ENCODE results near the gene DEPDC5. TPM values are rescaled to one million over a fixed set of nuclear protein-coding genes. Genes with fewer than 3 reads are reported as not detected.
A peak's percentile ranks its signal among the peaks of the same experiment; 100 is the strongest.

Gene DEPDC5
- total RNA-seq, 2 donors from 2014 or later = 31.9 to 43.2 TPM

DNA sequence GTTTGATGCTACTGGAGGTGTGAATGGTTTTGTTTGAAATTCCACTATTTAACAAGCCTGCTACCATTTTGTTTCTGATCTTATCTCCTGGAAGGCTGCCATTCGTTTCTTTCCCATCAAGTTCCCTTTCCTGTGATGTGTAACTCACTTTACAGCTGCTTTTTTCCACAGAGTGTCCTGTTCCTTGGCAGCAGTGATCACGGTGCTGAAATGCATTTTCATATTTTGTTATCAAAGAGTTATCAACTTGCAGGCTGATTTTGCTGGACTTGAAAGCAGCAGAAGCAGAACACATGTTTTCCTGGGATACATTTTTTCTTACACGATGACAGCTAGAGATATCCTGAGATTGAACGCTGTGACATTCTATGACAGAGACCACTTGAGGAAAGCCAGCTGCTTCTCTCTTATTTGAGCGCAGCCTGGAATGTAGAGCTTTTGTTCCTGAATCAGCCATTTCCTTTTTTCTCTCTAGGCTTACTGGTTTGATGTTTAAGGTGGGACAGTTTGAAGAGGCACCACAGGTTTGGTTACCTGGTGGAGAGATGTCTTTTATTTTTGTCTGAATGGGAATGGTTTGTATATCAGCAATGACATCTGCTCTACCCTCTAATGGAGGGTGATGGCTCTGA, 38.6 kb upstream of the DEPDC5 start:
- TF ChIP-seq CTCF (conservative IDR thresholded peaks at IDR 0.05) = no peak
- Histone ChIP-seq H3K4me1 (ENCODE audit: control insufficient read depth, insufficient read depth, low read length) (no peaks in the 10 kb centered on the region), H3K4me3 (ENCODE audit: low read length) (no peak overlapping the region), H3K9me3 (ENCODE audit: control insufficient read depth, low read length) (no peaks in the 10 kb centered on the region), H3K36me3 (ENCODE audit: control insufficient read depth, insufficient read depth, low read length) (peaks cover 90% of the 10 kb centered on the region), H3K27ac (ENCODE audit: low read depth, low read length) (no peak overlapping the region), H3K9ac (ENCODE audit: extremely low read depth, low read length, poor library complexity, severe bottlenecking) (no peak overlapping the region), H3K27me3 (ENCODE audit: control insufficient read depth, insufficient read depth, low read length, poor library complexity, severe bottlenecking) (no peaks in the 10 kb centered on the region)
- Mint-ChIP-seq H3K36me3 (ENCODE audit: low read depth) (peaks cover 76% of the 10 kb centered on the region), H3K27me3 (ENCODE audit: insufficient read depth) (no peaks in the 10 kb centered on the region), H3K4me3 (no peak overlapping the region), H3K4me1 (no peaks in the 10 kb centered on the region), H3K9me3 (no peaks in the 10 kb centered on the region), H3K27ac (peak overlapping the region; percentile 19)
- no peak for DNase-seq
- 84 to 95% methylated on average over 4 to 5 of the region's 5 CpGs for WGBS, 2 experiments (ENCODE audit: insufficient coverage in 1 of 2, insufficient read length in 1 of 2)

GRCh38 chr22:31719850-31720471, 33.9 kb upstream of the DEPDC5 start:
- Mint-ChIP-seq H3K27ac (no peak overlapping the region), H3K4me1 (no peaks in the 10 kb centered on the region), H3K36me3 (ENCODE audit: low read depth) (peaks cover 80% of the 10 kb centered on the region), H3K9me3 (no peaks in the 10 kb centered on the region), H3K4me3 (no peak overlapping the region), H3K27me3 (ENCODE audit: insufficient read depth) (no peaks in the 10 kb centered on the region)
- no peak for TF ChIP-seq CTCF (conservative IDR thresholded peaks at IDR 0.05)
- no peak overlapping the region for H3K4me3 ChIP-seq (ENCODE audit: low read length)
- H3K36me3 ChIP-seq (ENCODE audit: control insufficient read depth, insufficient read depth, low read length) = peaks cover 77% of the 10 kb centered on the region
- H3K4me1 ChIP-seq (ENCODE audit: control insufficient read depth, insufficient read depth, low read length) = no peaks in the 10 kb centered on the region
- no peak overlapping the region for H3K9ac ChIP-seq (ENCODE audit: extremely low read depth, low read length, poor library complexity, severe bottlenecking)
- H3K9me3 ChIP-seq (ENCODE audit: control insufficient read depth, low read length) = peaks cover 6% of the 10 kb centered on the region
- DNase-seq = no peak
- H3K27me3 ChIP-seq (ENCODE audit: control insufficient read depth, insufficient read depth, low read length, poor library complexity, severe bottlenecking) = no peaks in the 10 kb centered on the region
- 78 to 94% methylated on average over 4 to 7 of the region's 7 CpGs for WGBS, 2 experiments (ENCODE audit: insufficient coverage in 1 of 2, insufficient read length in 1 of 2)
- H3K27ac ChIP-seq (ENCODE audit: low read depth, low read length) = no peak overlapping the region

- no peak overlapping the region for H3K4me3 Mint-ChIP-seq
- no peak overlapping the region for H3K9ac ChIP-seq (ENCODE audit: extremely low read depth, low read length, poor library complexity, severe bottlenecking)
- H3K9me3 ChIP-seq (ENCODE audit: control insufficient read depth, low read length) = peaks cover 6% of the 10 kb centered on the region
- no peak for TF ChIP-seq CTCF (conservative IDR thresholded peaks at IDR 0.05)
- 97 to 98% methylated on average over 4 to 5 of the region's 5 CpGs for WGBS, 2 experiments (ENCODE audit: insufficient coverage in 1 of 2, insufficient read length in 1 of 2)
- H3K27ac ChIP-seq (ENCODE audit: low read depth, low read length) = no peak overlapping the region
- H3K4me1 Mint-ChIP-seq = no peaks in the 10 kb centered on the region
- H3K27me3 ChIP-seq (ENCODE audit: control insufficient read depth, insufficient read depth, low read length, poor library complexity, severe bottlenecking) = no peaks in the 10 kb centered on the region
- H3K4me1 ChIP-seq (ENCODE audit: control insufficient read depth, insufficient read depth, low read length) = no peaks in the 10 kb centered on the region
- no peaks in the 10 kb centered on the region for H3K27me3 Mint-ChIP-seq (ENCODE audit: insufficient read depth)
- no peak overlapping the region for H3K27ac Mint-ChIP-seq
- no peaks in the 10 kb centered on the region for H3K9me3 Mint-ChIP-seq
- peaks cover 72% of the 10 kb centered on the region for H3K36me3 ChIP-seq (ENCODE audit: control insufficient read depth, insufficient read depth, low read length)
- DNase-seq = no peak
- peaks cover 76% of the 10 kb centered on the region for H3K36me3 Mint-ChIP-seq (ENCODE audit: low read depth)
- no peak overlapping the region for H3K4me3 ChIP-seq (ENCODE audit: low read length)
These were observed 30.1 kb upstream of the DEPDC5 start for GRCh38 chr22:31723723-31724122.
